B cell (primary cell): Measurements from ENCODE around the gene FAM177B.

ENCODE experiments used
- EZH2 ChIP-seq: IDR thresholded peaks from 2 replicates; pipeline ENCODE4 v1.6.1; 2012; ENCODE audit warnings: borderline replicate concordance, low read depth, mild to moderate bottlenecking, moderate library complexity, low read length; ENCODE audit not compliant: insufficient read depth, poor library complexity, severe bottlenecking
- TF ChIP-seq, protein P1 (sequence below): fragments of 200-600 bp; IDR thresholded peaks from one replicate; pipeline ENCODE4 v1.8.0; 2022; ENCODE audit warnings: antibody characterized with exemption, mild to moderate bottlenecking

DNA sequence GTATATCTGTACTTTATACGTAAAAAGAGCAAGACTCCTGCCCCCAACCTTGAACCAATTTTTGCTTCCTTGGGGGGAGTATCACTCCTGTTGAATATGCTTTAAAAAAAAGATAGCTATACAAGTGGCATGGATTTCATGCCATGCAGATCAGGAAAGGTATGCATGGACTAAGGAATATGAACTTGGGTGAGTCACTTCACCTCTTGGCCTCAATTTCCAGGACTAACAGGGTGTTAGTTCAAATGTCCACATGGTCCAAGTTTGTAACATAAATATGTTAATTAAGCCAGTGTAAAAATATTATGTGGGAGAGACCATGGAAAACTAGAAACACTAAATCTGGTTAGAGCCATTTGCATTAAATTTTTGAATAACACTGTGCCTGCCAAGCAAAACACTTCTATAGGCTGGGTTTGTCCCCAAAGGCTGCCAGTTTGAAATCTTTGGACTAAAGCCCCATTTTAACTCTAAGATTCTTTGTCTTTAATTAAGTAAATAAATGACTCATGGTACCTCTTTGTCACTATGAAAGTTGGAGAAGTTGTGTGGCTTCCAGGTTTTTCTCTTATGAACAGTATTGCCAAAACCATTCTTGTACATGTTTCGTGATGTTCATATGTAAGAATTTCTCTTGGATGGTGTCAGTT, 33.1 kb downstream of the FAM177B start:
- TF ChIP-seq, protein P1, sequence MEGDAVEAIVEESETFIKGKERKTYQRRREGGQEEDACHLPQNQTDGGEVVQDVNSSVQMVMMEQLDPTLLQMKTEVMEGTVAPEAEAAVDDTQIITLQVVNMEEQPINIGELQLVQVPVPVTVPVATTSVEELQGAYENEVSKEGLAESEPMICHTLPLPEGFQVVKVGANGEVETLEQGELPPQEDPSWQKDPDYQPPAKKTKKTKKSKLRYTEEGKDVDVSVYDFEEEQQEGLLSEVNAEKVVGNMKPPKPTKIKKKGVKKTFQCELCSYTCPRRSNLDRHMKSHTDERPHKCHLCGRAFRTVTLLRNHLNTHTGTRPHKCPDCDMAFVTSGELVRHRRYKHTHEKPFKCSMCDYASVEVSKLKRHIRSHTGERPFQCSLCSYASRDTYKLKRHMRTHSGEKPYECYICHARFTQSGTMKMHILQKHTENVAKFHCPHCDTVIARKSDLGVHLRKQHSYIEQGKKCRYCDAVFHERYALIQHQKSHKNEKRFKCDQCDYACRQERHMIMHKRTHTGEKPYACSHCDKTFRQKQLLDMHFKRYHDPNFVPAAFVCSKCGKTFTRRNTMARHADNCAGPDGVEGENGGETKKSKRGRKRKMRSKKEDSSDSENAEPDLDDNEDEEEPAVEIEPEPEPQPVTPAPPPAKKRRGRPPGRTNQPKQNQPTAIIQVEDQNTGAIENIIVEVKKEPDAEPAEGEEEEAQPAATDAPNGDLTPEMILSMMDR = no peak
- TF ChIP-seq EZH2 = no peak
